ENCODE measurements around the gene DNAH1.

DNA sequence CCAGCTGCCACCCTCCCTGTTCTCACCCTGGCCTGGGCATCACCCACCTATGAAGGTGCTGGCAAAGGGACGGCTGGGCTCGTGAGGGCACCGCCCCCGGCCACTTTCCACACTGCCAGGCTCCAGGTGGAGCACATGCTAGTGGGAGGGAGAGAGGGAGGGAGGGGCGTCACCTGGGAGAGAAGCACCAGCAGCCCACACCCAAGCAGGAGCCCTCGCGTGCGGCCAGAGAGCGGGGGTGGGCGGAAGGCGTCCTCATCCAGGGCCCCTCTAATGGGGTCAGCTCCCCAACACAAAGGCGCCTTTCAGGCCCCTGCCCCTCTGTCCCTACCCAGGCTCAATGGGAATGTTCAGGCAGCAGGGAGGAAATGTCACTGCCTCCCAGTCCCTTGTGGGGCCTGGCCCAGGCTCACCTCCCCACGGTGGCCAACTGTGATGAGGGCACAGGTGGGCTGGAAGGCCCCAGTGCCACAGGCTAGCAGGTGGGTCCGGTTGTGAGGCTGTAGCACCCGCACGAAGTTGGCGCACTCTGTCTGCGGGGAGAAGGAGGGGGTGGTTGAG lies 125.7 kb downstream of the DNAH1 start:
- no peak for TF ChIP-seq POLR2A (IDR thresholded peaks at IDR 0.05)
- TF ChIP-seq, protein P1, sequence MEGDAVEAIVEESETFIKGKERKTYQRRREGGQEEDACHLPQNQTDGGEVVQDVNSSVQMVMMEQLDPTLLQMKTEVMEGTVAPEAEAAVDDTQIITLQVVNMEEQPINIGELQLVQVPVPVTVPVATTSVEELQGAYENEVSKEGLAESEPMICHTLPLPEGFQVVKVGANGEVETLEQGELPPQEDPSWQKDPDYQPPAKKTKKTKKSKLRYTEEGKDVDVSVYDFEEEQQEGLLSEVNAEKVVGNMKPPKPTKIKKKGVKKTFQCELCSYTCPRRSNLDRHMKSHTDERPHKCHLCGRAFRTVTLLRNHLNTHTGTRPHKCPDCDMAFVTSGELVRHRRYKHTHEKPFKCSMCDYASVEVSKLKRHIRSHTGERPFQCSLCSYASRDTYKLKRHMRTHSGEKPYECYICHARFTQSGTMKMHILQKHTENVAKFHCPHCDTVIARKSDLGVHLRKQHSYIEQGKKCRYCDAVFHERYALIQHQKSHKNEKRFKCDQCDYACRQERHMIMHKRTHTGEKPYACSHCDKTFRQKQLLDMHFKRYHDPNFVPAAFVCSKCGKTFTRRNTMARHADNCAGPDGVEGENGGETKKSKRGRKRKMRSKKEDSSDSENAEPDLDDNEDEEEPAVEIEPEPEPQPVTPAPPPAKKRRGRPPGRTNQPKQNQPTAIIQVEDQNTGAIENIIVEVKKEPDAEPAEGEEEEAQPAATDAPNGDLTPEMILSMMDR (IDR thresholded peaks at IDR 0.05), result no peak
